Kidney glomerular epithelial cell (primary cell): ENCODE measurements around the gene ADCY5.

ENCODE experiments used
- DNase-seq: peaks from one replicate; lab custom pipeline; 2025; lab: John Stamatoyannopoulos, UW

The ADCY5 gene

GRCh38 chr3:123458255-123458654, 9.4 kb upstream of the ADCY5 start:
- DNase-seq = no peak

GRCh38 chr3:123457841-123458240, 9.0 kb upstream of the ADCY5 start:
- DNase-seq = no peak

- DNase-seq = no peak
Observed at GRCh38 chr3:123453675-123454074, 4.8 kb upstream of the ADCY5 start.

GRCh38 chr3:123451186-123451585, 2.3 kb upstream of the ADCY5 start:
- no peak for DNase-seq

GRCh38 chr3:123449997-123450604, 1.2 kb upstream of the ADCY5 start:
- no peak for DNase-seq

GRCh38 chr3:123449102-123449996, 459 bp upstream of the ADCY5 start:
- DNase-seq = no peak

- DNase-seq = no peak
Observed at GRCh38 chr3:123447749-123448517, 957 bp downstream of the ADCY5 start.

GRCh38 chr3:123447416-123447748, 1.5 kb downstream of the ADCY5 start:
- no peak for DNase-seq

- DNase-seq = no peak
Observed at GRCh38 chr3:123446610-123447109, 2.2 kb downstream of the ADCY5 start.

GRCh38 chr3:123446210-123446609, 2.7 kb downstream of the ADCY5 start:
- no peak for DNase-seq

GRCh38 chr3:123445702-123446101, 3.2 kb downstream of the ADCY5 start:
- DNase-seq = no peak

- DNase-seq = no peak
Observed at GRCh38 chr3:123444744-123445143, 4.1 kb downstream of the ADCY5 start.

GRCh38 chr3:123444023-123444422, 4.9 kb downstream of the ADCY5 start:
- DNase-seq = no peak

GRCh38 chr3:123442908-123443307, 6.0 kb downstream of the ADCY5 start:
- no peak for DNase-seq

- DNase-seq = no peak
Observed at GRCh38 chr3:123442125-123442524, 6.8 kb downstream of the ADCY5 start.

GRCh38 chr3:123439806-123440580, 8.9 kb downstream of the ADCY5 start:
- DNase-seq = no peak

GRCh38 chr3:123432832-123433523, 15.9 kb downstream of the ADCY5 start:
- DNase-seq = no peak

GRCh38 chr3:123431658-123432324, 17.1 kb downstream of the ADCY5 start:
- peak; percentile 64 for DNase-seq

- DNase-seq = peak; percentile 81
Observed at GRCh38 chr3:123431007-123431657, 17.8 kb downstream of the ADCY5 start.

GRCh38 chr3:123430266-123430665, 18.6 kb downstream of the ADCY5 start:
- DNase-seq = no peak
